GM18505 (cell line): ENCODE measurements around the gene GPHN.
"Not testable (repeated sequence)": the region's sequence is repeated elsewhere in the genome, so short reads cannot be mapped to it uniquely, and the experiment has no call there.

Experiments
- ATAC-seq: cut with Tn5 transposase; IDR thresholded peaks from one replicate; pipeline ENCODE4 v1.9.1; 2021; ENCODE audit not compliant: unreplicated experiment
- POLR2A ChIP-seq: IDR thresholded peaks from 4 replicates; pipeline ENCODE4 v1.6.1; 2011; ENCODE audit warnings: borderline replicate concordance; ENCODE audit not compliant: insufficient read depth, insufficient read length; ENCODE audit errors: extremely low read depth

GPHN gene

GRCh38 chr14:66514213-66514612 lies 6.3 kb downstream of the GPHN start:
- no peak for TF ChIP-seq POLR2A
- ATAC-seq = no peak

- no peak for TF ChIP-seq POLR2A
- no peak for ATAC-seq
Observed at GRCh38 chr14:66530526-66530925, 22.6 kb downstream of the GPHN start.

GRCh38 chr14:66539034-66539433 lies 31.1 kb downstream of the GPHN start:
- no peak for ATAC-seq
- no peak for TF ChIP-seq POLR2A

- ATAC-seq = no peak
- no peak for TF ChIP-seq POLR2A
Observed at GRCh38 chr14:66540038-66540437, 32.1 kb downstream of the GPHN start.

GRCh38 chr14:66541627-66542026 lies 33.7 kb downstream of the GPHN start:
- no peak for ATAC-seq

GRCh38 chr14:66543996-66544395 lies 36.0 kb downstream of the GPHN start:
- no peak for TF ChIP-seq POLR2A
- no peak for ATAC-seq

More at GRCh38 chr14:66541627-66542026, 33.7 kb downstream of the GPHN start:
- no peak for TF ChIP-seq POLR2A

- ATAC-seq = not testable (repeated sequence)
Observed at GRCh38 chr14:66545191-66545590, 37.2 kb downstream of the GPHN start.

GRCh38 chr14:66545751-66546150 lies 37.8 kb downstream of the GPHN start:
- ATAC-seq = not testable (repeated sequence)

GRCh38 chr14:66563731-66564130 lies 55.8 kb downstream of the GPHN start:
- ATAC-seq = no peak
- no peak for TF ChIP-seq POLR2A

- ATAC-seq = no peak
- TF ChIP-seq POLR2A = no peak
Observed at GRCh38 chr14:66568220-66568619, 60.3 kb downstream of the GPHN start.

GRCh38 chr14:66572826-66573225 lies 64.9 kb downstream of the GPHN start:
- no peak for TF ChIP-seq POLR2A
- ATAC-seq = no peak

GRCh38 chr14:66575014-66575413 lies 67.1 kb downstream of the GPHN start:
- no peak for ATAC-seq
- TF ChIP-seq POLR2A = no peak

GRCh38 chr14:66575939-66576338 lies 68.0 kb downstream of the GPHN start:
- ATAC-seq = no peak
- no peak for TF ChIP-seq POLR2A

GRCh38 chr14:66587753-66588152 lies 79.8 kb downstream of the GPHN start:
- ATAC-seq = not testable (repeated sequence)

GRCh38 chr14:66595394-66595793 lies 87.4 kb downstream of the GPHN start:
- no peak for ATAC-seq
- no peak for TF ChIP-seq POLR2A
